HL-60/S4 treated with retinoic acid at 250 ng/mL for 4 days and 3 days (cell line): ENCODE measurements around the gene TMEM115.

Source experiments
- in situ Hi-C: fragments of 300-500 bp; cut with MboI; formaldehyde crosslinking; loops from 2 replicates; pipeline ENCODE4 v1.7.0; 2022; ENCODE audit warnings: low sequenced_read_pairs

TMEM115 gene

DNA sequence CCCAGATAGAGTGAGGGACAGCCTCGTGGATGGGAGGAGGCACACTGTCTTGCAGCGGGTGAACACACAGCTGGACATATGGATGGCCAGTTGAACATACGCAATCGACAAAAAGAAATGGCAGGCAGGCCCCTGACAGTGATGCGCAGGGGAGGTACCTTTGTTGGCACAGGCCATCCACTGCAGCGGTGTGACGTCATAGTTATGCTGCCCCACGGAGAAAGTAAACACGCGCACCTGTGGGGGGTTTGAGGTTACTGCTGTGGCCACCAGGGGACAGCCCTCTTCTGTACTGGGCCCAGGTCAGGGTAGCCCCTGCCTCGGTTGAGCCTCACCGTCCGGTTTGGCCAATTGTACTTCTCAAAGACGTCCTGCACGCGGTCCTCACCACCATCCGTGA lies 19.4 kb upstream of the TMEM115 start:
- in situ Hi-C loops, result no loop called here

- in situ Hi-C loops, result no loop called here
Measured at GRCh38 chr3:50378024-50378423, 18.7 kb upstream of the TMEM115 start.

- in situ Hi-C loops, result no loop called here
Measured at GRCh38 chr3:50375258-50375931, 16.1 kb upstream of the TMEM115 start.

DNA sequence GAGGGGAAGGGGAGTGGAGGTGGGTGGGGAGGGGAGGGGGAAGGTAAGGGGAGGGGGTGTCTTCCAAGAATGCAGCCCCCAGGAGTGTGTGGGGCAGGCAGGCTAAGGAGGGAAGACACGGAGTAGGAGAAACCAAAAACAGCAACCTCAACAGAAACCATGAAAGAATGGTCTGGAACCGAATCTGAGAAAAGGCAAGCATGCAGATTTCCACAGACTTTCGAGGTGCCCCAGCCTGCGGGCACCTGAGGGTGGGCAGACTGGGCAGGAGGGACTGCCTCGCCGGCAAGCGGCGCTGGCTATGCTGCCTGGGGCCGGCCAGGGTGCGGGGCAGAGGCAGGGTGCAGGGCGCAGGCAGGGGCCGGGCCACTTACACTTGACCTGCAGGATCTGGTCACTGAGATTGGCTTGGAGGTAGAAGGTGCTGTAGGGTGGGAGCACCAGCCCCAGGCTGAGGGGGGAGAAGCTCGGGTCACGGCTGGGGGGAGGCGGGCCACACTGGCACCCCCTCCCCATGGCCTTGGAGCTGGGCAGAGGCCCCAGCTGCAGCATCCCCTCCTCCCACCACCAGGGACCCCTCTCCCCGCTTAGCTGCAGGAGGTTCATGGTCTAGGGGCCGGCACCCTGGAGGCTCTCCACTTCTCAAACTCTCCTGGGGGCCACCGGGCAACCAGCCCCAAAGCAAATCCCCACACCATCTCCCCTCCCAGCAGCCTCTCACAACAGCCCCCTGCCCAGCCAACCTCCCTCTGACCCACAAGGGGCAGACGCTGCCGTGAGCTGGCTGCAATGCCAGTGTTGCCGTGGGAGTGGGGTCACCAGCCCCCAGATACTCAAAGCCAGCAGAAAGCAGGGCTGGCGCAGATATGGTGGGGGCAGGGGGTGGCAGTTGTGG lies 15.3 kb upstream of the TMEM115 start:
- in situ Hi-C loops, result loop anchor here (25.0 kb wide), 1 partner anchor 163 kb away; no protein-coding TSS in a partner anchor

- in situ Hi-C loops, result loop anchor here (25.0 kb wide), 1 partner anchor 164 kb away; no protein-coding TSS in a partner anchor
Measured at GRCh38 chr3:50373146-50374051, 14.1 kb upstream of the TMEM115 start.

GRCh38 chr3:50372349-50372748 lies 13.0 kb upstream of the TMEM115 start:
- in situ Hi-C loops, result loop anchor here (25.0 kb wide), 1 partner anchor 165 kb away; no protein-coding TSS in a partner anchor

DNA sequence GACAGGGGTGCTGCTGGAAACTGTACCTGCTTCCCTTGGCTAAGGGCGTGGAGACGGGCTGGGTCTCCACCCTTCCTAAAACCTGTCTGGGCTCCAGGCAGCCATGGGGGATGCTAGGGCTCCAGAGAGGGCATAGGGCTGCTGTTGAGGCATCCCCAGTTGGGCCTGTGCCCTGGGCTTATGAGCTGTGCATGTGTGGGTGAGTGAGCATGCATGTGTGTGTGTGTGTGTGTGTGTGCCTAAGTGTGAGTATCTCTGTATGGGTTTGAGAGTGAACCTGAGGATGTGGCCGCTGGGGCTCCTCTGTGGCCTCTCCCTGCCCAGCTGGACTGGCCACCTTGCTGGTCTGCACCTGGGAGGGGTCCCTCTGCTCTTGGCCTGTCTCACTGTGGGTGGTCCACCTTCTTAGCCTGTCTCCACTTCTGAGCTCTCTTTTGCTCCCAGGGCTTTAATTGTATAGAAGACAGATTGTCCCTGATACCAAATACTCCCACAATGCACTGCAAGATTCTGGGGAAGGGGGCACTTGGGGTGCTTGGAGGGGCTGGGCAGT lies 11.9 kb upstream of the TMEM115 start:
- in situ Hi-C loops, result loop anchor here (25.0 kb wide), 1 partner anchor 166 kb away; no protein-coding TSS in a partner anchor

DNA sequence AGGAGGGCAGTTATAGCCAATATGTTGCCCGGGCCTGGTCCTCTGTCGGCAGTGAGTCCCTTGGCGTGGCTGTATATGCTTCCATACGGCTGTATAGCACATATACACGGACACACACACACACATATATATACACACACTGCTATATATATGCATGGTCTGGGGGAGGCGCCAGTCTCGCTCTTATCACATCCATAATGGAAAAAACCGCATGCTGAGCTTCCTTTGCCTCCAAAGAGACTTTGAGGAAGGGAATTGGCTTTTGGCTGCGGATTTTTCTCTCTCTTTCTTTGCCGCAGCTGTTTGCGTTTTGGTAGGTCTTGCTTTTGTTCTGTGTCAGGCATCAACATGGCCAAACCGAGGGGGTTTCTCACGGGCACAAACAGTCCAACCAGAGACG lies 11.3 kb upstream of the TMEM115 start:
- in situ Hi-C loops, result loop anchor here (25.0 kb wide), 1 partner anchor 167 kb away; no protein-coding TSS in a partner anchor

- in situ Hi-C loops, result loop anchor here (25.0 kb wide), 1 partner anchor 168 kb away; no protein-coding TSS in a partner anchor
Measured at GRCh38 chr3:50369012-50369670, 9.8 kb upstream of the TMEM115 start.

DNA sequence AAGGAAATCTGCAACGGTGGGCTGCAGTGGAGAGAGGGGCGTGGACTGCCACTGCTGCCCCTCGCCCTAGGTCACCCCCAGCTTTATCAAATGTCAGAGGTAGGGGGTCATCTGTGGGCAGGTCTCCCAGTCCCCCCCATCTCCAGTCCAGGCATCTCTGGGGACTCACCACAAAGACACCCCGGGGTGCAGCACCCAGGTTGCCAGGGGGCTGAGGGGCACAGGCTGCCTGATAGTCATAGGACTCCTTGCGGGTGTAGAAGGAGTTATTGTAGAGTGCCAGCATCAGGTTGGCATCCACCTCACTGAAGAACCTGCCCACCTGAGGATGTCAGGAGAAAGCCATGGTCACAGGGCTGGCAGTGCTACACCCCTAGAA lies 6.5 kb upstream of the TMEM115 start:
- in situ Hi-C loops, result loop anchor here (25.0 kb wide), 1 partner anchor 171 kb away; no protein-coding TSS in a partner anchor

- in situ Hi-C loops, result loop anchor here (25.0 kb wide), 1 partner anchor 172 kb away; no protein-coding TSS in a partner anchor
Measured at GRCh38 chr3:50365080-50365841, 5.9 kb upstream of the TMEM115 start.

- in situ Hi-C loops, result loop anchor here (25.0 kb wide), 1 partner anchor 173 kb away; no protein-coding TSS in a partner anchor
Measured at GRCh38 chr3:50364573-50365079, 5.3 kb upstream of the TMEM115 start.

DNA sequence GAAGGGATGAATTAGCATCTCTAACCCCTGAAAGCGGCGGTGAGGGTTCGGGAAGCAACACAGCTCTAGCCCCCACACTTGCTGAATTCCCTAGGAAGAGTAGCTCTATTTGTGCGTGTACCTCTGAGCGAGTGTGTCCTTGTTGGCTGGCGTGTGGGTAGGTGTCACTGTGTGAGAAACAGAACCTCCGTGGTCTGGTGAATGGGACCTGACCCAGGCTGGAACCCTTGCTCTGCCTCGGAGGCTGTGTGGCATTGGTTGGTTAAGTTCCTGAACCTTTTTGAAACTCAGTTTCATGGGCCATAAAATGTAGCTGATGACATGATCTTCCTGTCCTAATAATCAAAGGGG lies 414 bp upstream of the TMEM115 start:
- in situ Hi-C loops, result loop anchor here (25.0 kb wide), 1 partner anchor 178 kb away; no protein-coding TSS in a partner anchor

DNA sequence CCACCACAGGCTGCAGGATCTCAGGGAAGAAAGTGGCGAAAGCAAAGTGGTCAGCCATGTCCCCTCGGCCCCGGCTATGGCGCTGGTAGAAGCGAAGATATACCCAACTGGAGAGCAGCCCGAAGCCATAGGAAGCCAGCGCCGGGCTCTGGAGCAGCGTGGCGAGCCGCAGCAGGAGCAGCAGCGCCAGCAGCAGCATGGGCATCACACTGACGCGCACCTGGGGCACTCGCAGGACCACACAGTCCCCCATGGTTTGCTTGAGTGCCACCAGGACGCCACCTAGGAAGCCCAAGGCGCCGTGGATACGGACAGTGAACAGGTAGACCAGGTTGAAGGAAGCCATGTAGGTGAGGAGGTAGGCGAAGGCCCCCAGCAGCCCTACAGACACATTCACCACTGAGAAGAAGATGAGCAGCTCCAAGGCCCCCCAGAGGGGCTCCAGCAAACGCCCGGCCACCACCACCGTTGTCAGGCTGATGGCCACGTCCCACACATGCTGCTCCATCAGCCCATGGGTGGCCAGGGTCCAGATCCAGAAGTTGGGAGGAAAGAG lies 888 bp downstream of the TMEM115 start:
- in situ Hi-C loops, result loop anchor here (25.0 kb wide), 1 partner anchor 179 kb away; no protein-coding TSS in a partner anchor

GRCh38 chr3:50357481-50357880 lies 1.8 kb downstream of the TMEM115 start:
- in situ Hi-C loops, result loop anchor here (25.0 kb wide), 1 partner anchor 180 kb away; no protein-coding TSS in a partner anchor

DNA sequence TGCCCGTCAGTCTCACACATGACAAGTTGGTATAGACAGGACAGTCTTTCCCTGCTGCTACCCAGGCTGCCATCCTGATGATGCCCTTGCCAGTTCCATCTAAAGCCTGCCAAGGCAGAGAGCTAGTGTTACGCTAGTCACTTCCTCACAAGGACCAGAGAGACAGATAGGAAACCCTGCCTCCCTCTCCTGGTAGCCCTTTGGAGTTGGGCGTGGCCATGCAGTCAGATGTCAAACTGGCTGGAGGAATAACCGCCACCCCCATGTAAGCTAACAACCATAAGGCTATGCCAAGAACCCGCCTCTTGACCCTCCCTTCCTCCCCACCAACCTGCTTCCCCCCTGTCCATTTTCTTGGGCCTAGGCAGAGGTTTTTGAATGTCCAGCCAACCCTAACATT lies 2.8 kb downstream of the TMEM115 start:
- in situ Hi-C loops, result loop anchor here (25.0 kb wide), 1 partner anchor 181 kb away; no protein-coding TSS in a partner anchor

GRCh38 chr3:50355829-50356552 lies 3.3 kb downstream of the TMEM115 start:
- in situ Hi-C loops, result loop anchor here (25.0 kb wide), 1 partner anchor 181 kb away; no protein-coding TSS in a partner anchor
